HepG2 (cell line): Measurements from ENCODE around the gene RTEL1. TPM values are rescaled to one million over a fixed set of nuclear protein-coding genes. Genes with fewer than 3 reads are reported as not detected.

Experiments used
- CCDC6 ChIP-seq: sonication (generic); formaldehyde crosslinking; IDR thresholded peaks from 2 replicates; pipeline ENCODE4 v1.8.1; 2022; ENCODE audit warnings: mild to moderate bottlenecking, missing genetic modification reagents, moderate library complexity
- FOSL1 ChIP-seq: sonication (generic); formaldehyde crosslinking; IDR thresholded peaks from 2 replicates; pipeline ENCODE4 v1.9.0; 2021; ENCODE audit warnings: missing genetic modification reagents, borderline replicate concordance
- MLXIP ChIP-seq: sonication (generic); formaldehyde crosslinking; IDR thresholded peaks from 2 replicates; pipeline ENCODE4 v1.9.0; 2021; ENCODE audit warnings: missing genetic modification reagents, borderline replicate concordance
- NFE2 ChIP-seq: sonication (generic); formaldehyde crosslinking; IDR thresholded peaks from 2 replicates; pipeline ENCODE4 v1.4.0; 2020; ENCODE audit warnings: missing genetic modification reagents
- PCBP1 ChIP-seq: fragments of 200-400 bp; formaldehyde crosslinking; IDR thresholded peaks from 2 replicates; pipeline ENCODE4 v1.6.1; 2017; ENCODE audit warnings: mild to moderate bottlenecking, low read depth, low read length, borderline replicate concordance
- RBM22 ChIP-seq: fragments of 200-400 bp; formaldehyde crosslinking; optimal IDR thresholded peaks from 2 replicates; pipeline ENCODE3; 2017; ENCODE audit warnings: mild to moderate bottlenecking, low read length, moderate library complexity
- SALL1 ChIP-seq: sonication (generic); formaldehyde crosslinking; IDR thresholded peaks from 2 replicates; pipeline ENCODE4 v1.8.0; 2022; ENCODE audit warnings: mild to moderate bottlenecking, missing genetic modification reagents
- ZNF7 ChIP-seq: IDR thresholded peaks from 2 replicates; pipeline ENCODE4 v1.6.1; 2016; ENCODE audit warnings: missing biosample characterization, missing genetic modification reagents
- polyA plus RNA-seq, 8 experiments: library from polyadenylated mRNA; depleted of rRNA in 3 of 8; stranded (reverse) in 7 of 8; unstranded in 1 of 8; fragments of >200 nt; fragmentation: Illumina TruSeq in 4 of 8; extraction: Trizol in 4 of 8; gene quantifications; 2 replicates each; pipeline versions ENCODE4 v1.2.1 to v1.2.3, GENCODE V29; 2011 to 2016; ENCODE audit warnings: low read depth in 4 of 8, missing spikeins in 1 of 8, mixed read lengths in 1 of 8; ENCODE audit not compliant: insufficient read depth in 1 of 8
- total RNA-seq, 5 experiments: library from RNA; depleted of rRNA; stranded (reverse); fragments of >200 nt; fragmentation: Illumina TruSeq; extraction: Trizol; gene quantifications; 2 replicates each; pipeline ENCODE4 v1.2.3, GENCODE V29; 2016; ENCODE audit warnings: low read depth in 1 of 5
- TF ChIP-seq, protein P1 (sequence below): IDR thresholded peaks from 2 replicates; pipeline ENCODE4 v1.6.1; 2012; ENCODE audit warnings: inconsistent platforms
- TF ChIP-seq, protein P2 (sequence below): sonication (generic); formaldehyde crosslinking; IDR thresholded peaks from one replicate; pipeline ENCODE4 v1.5.1; 2020; ENCODE audit warnings: mild to moderate bottlenecking, missing genetic modification reagents; ENCODE audit errors: not compliant biosample characterization
- TF ChIP-seq, protein P3 (sequence below): sonication (generic); formaldehyde crosslinking; IDR thresholded peaks from 2 replicates; pipeline ENCODE4 v1.5.0; 2020; ENCODE audit warnings: missing genetic modification reagents
- TF ChIP-seq, protein P4 (sequence below): sonication (generic); formaldehyde crosslinking; conservative IDR thresholded peaks from 2 replicates; pipeline ENCODE4 v1.4.0; 2020; ENCODE audit warnings: missing genetic modification reagents

Gene RTEL1
- total and polyA plus RNA-seq, 2 of the 13 experiments (the other 11 are each of a cell fraction or from before 2014, with no cell fraction given), result 21.8 to 36.4 TPM

DNA sequence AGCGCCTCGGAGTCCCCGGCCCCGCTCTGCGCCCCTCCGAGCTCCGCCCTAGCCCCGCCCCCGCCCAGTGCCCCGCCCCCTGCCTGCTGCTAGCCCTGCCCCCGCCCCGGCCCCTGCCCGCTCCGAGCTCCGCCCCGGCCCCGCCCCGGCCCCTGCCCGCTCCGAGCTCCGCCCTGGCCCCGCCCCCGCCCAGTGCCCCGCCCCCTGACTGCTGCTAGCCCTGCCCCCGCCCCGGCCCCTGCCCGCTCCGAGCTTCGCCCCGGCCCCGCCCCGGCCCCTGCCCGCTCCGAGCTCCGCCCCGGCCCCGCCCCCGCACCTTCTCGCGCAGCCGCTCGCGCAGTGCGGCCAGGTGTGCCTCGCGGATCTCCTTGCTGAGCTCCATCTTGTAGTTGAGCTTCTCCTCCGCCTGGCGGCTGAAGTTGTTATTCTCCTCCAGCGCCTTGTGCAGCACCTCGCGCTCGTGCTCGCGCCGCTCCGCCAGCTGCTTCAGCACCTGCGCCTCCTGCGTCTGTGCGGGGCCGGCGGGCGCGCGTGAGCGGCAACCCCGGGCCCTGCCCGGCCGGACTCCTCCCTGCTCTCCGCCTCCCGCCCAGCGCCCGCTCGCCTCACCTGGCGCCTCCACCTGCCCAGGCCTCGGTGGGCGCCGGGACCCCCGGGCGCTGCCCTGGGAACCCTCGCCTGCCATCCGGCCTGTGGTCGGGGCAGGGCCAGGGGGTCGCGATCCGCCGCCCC lies 16.2 kb upstream of the RTEL1 start (continued):
- TF ChIP-seq SALL1 (peak; percentile 80), NFE2 (CRISPR knock-in tag) (no peak), FOSL1 (CRISPR knock-in tag) (no peak), ZNF7 (CRISPR knock-in tag) (no peak), MLXIP (CRISPR knock-in tag) (no peak), CCDC6 (CRISPR knock-in tag) (no peak; the same call in 1 of the 2 replicates), RBM22 (no peak), PCBP1 (no peak)
- TF ChIP-seq, protein P1, sequence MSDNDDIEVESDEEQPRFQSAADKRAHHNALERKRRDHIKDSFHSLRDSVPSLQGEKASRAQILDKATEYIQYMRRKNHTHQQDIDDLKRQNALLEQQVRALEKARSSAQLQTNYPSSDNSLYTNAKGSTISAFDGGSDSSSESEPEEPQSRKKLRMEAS, result peak; percentile 87
- TF ChIP-seq, protein P2, sequence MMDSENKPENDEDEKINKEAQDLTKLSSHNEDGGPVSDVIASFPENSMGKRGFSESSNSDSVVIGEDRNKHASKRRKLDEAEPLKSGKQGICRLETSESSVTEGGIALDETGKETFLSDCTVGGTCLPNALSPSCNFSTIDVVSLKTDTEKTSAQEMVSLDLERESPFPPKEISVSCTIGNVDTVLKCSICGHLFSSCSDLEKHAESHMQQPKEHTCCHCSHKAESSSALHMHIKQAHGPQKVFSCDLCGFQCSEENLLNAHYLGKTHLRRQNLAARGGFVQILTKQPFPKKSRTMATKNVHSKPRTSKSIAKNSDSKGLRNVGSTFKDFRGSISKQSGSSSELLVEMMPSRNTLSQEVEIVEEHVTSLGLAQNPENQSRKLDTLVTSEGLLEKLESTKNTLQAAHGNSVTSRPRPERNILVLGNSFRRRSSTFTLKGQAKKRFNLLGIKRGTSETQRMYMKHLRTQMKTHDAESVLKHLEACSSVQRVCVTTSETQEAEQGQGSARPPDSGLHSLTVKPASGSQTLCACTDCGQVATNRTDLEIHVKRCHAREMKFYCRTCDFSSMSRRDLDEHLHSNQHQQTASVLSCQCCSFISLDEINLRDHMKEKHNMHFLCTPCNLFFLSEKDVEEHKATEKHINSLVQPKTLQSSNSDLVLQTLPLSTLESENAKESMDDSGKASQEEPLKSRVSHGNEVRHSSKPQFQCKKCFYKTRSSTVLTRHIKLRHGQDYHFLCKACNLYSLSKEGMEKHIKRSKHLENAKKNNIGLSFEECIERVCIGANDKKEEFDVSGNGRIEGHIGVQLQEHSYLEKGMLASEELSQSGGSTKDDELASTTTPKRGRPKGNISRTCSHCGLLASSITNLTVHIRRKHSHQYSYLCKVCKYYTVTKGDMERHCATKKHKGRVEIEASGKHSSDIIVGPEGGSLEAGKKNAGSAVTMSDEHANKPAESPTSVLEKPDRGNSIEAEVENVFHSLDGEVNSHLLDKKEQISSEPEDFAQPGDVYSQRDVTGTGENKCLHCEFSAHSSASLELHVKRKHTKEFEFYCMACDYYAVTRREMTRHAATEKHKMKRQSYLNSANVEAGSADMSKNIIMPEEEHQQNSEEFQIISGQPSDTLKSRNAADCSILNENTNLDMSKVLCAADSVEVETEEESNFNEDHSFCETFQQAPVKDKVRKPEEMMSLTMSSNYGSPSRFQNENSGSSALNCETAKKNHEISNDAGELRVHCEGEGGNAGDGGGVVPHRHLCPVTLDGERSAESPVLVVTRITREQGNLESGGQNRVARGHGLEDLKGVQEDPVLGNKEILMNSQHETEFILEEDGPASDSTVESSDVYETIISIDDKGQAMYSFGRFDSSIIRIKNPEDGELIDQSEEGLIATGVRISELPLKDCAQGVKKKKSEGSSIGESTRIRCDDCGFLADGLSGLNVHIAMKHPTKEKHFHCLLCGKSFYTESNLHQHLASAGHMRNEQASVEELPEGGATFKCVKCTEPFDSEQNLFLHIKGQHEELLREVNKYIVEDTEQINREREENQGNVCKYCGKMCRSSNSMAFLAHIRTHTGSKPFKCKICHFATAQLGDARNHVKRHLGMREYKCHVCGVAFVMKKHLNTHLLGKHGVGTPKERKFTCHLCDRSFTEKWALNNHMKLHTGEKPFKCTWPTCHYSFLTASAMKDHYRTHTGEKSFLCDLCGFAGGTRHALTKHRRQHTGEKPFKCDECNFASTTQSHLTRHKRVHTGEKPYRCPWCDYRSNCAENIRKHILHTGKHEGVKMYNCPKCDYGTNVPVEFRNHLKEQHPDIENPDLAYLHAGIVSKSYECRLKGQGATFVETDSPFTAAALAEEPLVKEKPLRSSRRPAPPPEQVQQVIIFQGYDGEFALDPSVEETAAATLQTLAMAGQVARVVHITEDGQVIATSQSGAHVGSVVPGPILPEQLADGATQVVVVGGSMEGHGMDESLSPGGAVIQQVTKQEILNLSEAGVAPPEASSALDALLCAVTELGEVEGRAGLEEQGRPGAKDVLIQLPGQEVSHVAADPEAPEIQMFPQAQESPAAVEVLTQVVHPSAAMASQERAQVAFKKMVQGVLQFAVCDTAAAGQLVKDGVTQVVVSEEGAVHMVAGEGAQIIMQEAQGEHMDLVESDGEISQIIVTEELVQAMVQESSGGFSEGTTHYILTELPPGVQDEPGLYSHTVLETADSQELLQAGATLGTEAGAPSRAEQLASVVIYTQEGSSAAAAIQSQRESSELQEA (CRISPR knock-in tag), result no peak
- TF ChIP-seq, protein P3, sequence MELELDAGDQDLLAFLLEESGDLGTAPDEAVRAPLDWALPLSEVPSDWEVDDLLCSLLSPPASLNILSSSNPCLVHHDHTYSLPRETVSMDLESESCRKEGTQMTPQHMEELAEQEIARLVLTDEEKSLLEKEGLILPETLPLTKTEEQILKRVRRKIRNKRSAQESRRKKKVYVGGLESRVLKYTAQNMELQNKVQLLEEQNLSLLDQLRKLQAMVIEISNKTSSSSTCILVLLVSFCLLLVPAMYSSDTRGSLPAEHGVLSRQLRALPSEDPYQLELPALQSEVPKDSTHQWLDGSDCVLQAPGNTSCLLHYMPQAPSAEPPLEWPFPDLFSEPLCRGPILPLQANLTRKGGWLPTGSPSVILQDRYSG (CRISPR knock-in tag), result no peak
- TF ChIP-seq, protein P4, sequence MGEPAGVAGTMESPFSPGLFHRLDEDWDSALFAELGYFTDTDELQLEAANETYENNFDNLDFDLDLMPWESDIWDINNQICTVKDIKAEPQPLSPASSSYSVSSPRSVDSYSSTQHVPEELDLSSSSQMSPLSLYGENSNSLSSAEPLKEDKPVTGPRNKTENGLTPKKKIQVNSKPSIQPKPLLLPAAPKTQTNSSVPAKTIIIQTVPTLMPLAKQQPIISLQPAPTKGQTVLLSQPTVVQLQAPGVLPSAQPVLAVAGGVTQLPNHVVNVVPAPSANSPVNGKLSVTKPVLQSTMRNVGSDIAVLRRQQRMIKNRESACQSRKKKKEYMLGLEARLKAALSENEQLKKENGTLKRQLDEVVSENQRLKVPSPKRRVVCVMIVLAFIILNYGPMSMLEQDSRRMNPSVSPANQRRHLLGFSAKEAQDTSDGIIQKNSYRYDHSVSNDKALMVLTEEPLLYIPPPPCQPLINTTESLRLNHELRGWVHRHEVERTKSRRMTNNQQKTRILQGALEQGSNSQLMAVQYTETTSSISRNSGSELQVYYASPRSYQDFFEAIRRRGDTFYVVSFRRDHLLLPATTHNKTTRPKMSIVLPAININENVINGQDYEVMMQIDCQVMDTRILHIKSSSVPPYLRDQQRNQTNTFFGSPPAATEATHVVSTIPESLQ (CRISPR knock-in tag), result 0 out of 2 replicates have a peak, but pooled peaks have one; percentile 37
